DMS114 treated with DMSO at 0.1 percent for 48 hours (cell line): ENCODE results near the gene GJA9.
A peak's percentile ranks its signal among the peaks of the same experiment; 100 is the strongest.
"Not testable (repeated sequence)": the region's sequence is repeated elsewhere in the genome, so short reads cannot be mapped to it uniquely, and the experiment has no call there.

Source experiments
- DNase-seq: peaks from one replicate; lab custom pipeline; 2025; ENCODE audit not compliant: unreplicated experiment; lab: John Stamatoyannopoulos, UW

GJA9 gene

GRCh38 chr1:38875811-38876210 lies 5.6 kb downstream of the GJA9 start:
- DNase-seq = no peak

GRCh38 chr1:38873027-38873969 lies 8.1 kb downstream of the GJA9 start, which contains the start of gene MYCBP:
Gene MYCBP (minus strand): TSS chr1:38873348. CDS start chr1:38873305, 43 bp downstream.
- peak; percentile 94 for DNase-seq

DNA sequence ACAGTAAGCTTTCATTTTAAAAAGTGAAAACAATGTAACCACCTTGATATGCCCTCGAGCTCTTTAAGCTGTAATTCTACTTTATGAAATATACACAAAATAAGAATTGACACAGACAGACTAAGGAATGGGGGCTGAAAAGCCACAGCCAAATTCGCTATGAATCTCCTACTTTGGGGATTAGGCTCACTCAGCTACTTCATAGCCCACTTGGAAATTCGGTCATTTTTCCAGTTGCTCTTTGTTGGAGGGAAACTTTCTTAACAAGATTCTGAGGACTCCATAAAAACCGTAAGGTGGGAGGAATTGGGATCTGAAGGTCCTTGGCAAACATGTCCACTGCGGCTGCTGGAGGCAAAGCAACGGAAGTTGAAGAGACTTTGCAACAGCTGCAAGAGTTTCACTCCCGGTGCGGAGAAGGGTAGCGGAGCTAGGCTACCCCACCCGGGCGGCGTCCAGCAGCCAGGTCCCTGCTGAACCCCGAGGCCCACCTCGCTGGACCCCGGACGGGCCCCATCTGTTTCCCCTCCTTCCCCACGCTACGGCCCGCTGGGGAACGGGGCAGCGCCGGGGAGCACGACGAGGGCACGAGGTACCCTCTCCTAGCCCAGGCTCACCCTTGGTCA lies 8.9 kb downstream of the GJA9 start:
- DNase-seq = no peak

GRCh38 chr1:38870996-38871395 lies 10.4 kb downstream of the GJA9 start:
- no peak for DNase-seq

- no peak for DNase-seq
Measured at GRCh38 chr1:38867208-38867607, 14.2 kb downstream of the GJA9 start.

GRCh38 chr1:38865112-38865715 lies 16.2 kb downstream of the GJA9 start:
- DNase-seq = no peak

GRCh38 chr1:38860454-38860795 lies 21.0 kb downstream of the GJA9 start:
- no peak for DNase-seq

GRCh38 chr1:38859561-38860453 lies 21.6 kb downstream of the GJA9 start, which contains the start of gene RRAGC:
Gene RRAGC (minus strand): TSS chr1:38859772. CDS start chr1:38859646, 126 bp downstream.
- DNase-seq = peak; percentile 95

- no peak for DNase-seq
Measured at GRCh38 chr1:38858833-38859560, 22.4 kb downstream of the GJA9 start.

DNA sequence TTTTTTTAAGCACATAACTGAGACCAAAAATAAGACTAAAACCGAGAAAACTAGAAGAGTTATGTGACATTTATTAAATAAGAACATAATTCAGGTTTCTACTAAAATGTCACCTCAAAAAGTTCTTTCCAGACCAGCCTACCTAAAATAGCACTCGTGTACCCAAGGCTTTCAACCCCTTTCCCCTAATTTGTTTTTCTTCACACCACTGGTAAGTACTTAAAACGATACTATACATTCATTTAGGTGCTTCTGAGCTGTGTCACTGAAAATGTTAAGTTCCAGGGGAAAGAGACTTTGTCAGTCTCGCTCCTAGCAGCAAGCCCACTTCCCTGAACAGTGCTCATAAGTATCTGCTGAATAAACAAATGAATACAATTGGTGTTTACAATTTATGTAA lies 28.6 kb downstream of the GJA9 start:
- DNase-seq = no peak

- no peak for DNase-seq
Measured at GRCh38 chr1:38848071-38848470, 33.3 kb downstream of the GJA9 start.

DNA sequence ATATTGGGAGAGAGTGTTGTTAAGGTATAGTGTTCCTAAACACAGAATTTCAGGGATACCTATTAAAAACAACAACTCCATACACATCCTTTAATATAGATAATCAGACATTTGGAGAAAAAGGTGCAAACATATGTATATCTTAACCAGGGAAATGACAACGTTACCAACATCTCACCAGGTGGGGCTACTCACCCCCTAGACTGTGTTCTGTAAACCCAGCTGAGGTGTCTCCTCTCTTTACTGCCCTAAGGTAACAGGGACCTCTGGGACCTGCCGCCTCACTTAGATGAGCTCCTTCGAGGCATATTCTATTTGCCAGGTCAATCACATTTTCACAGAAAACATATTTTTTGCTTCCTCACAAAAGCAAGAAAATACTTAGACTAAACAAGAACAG lies 35.2 kb downstream of the GJA9 start:
- DNase-seq = no peak

- not testable (repeated sequence) for DNase-seq
Measured at GRCh38 chr1:38845088-38845487, 36.3 kb downstream of the GJA9 start.

DNA sequence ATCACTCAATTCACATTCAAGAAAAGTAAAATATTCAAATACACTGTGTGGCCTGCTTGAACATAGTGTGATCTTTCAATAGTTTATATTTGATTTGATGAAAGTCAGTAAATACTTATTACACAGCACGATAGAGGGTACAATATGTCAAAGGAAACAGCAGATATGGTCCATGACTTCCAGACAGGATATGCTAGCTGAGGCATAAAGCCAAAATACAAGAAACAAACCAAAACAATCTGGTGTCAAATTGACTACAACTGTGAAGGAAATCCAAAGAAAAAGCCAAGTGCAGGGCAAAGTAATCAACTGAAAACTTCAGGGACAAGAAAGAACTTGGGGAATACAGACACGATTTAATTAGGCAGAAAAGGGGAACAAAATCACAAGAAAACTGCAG lies 41.1 kb downstream of the GJA9 start:
- DNase-seq = no peak

DNA sequence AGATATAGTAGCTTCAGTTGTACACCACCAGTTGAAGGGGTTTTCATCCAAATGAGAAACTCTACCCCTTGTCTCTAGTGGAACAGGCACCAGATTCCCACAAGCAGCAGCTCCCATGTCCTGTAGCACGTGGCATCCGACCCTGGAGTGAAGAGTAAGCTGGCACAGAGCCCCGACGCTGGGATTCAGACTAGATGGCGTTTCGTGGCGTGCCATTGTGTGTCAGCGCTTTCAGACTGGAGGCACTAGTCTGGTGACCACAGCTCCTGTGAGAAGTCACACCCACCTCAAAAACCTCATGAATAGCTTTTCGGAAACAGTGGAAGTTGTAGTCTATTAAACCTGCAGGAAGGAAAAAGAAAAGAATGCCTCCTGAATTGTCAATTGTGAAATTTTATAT lies 42.0 kb downstream of the GJA9 start:
- no peak for DNase-seq

- DNase-seq = not testable (repeated sequence)
Measured at GRCh38 chr1:38836316-38836715, 45.1 kb downstream of the GJA9 start.

DNA sequence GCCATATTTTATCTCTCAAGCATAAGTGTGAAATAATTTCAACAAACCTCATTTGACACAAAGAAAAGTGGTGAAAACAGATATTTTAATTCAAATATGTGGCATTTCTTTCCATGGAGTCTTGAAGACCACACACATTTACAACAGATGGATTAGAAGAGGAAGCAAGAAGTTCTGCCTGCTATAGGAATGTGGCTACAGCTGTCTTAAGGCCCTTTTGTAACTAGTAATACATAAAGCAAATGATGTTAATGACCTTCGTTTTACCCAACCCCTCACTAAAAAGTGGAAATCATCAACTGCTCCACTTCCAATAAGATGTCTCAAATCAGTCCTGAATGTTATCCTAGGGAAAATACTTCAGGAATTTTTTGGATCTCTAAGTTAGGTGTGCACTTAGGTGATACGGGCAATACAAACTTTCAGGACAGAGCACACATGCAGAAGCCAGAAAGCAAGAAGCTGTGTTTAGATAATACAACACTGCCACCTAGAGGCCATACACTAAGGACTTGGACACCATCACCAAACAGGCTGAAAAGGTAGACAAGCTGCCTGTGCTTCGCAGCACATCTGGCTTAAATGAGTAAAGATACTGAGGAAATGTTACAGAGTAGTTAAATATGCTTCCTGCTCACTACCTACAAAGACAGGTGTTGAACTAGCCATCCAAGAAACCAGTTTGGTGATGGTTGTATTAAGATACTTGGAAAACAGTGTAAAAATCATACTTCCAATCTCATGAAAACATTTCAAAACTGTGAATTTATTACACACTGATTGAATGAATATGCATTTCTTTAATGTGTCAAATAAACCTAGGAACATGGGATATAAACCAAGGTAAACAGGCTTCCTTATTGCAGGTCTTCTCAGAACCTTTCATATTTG lies 46.2 kb downstream of the GJA9 start:
- peak; percentile 88 for DNase-seq

GRCh38 chr1:38834221-38834782 lies 47.1 kb downstream of the GJA9 start:
- DNase-seq = no peak

GRCh38 chr1:38833146-38833545 lies 48.2 kb downstream of the GJA9 start:
- DNase-seq = no peak
